Measurements from ENCODE around the gene TRPV4. TPM values are rescaled to one million over a fixed set of nuclear protein-coding genes. Genes with fewer than 3 reads are reported as not detected.

The TRPV4 gene
- total RNA-seq, 3 donors from 2014 or later (not counting 1 experiment from before 2014, with no cell fraction given): not detected

- Mint-ChIP-seq H3K36me3 (no peaks in the 10 kb centered on the region), H3K9me3 (no peaks in the 10 kb centered on the region), H3K4me3 (no peak overlapping the region), H3K27me3 (ENCODE audit: low read depth in 2 of 2) (peaks cover 0 to under 1% of the 10 kb centered on the region in 2 donors), H3K4me1 (peaks cover 7 to 10% of the 10 kb centered on the region in 2 donors), H3K27ac (no peak overlapping the region)
- H3K36me3 ChIP-seq (ENCODE audit: control insufficient read depth, insufficient read depth, low read length): no peaks in the 10 kb centered on the region
- H3K4me3 ChIP-seq (ENCODE audit: low read length): no peak overlapping the region
- no peaks in the 10 kb centered on the region for H3K27me3 ChIP-seq (ENCODE audit: control insufficient read depth, insufficient read depth, low read length)
- DNase-seq: no peak
- H3K4me1 ChIP-seq (ENCODE audit: control insufficient read depth, insufficient read depth, low read length): peaks cover 7% of the 10 kb centered on the region
- intact Hi-C loops (cut with micrococcal nuclease): no loop called here
- TF ChIP-seq CTCF (IDR thresholded peaks at IDR 0.05): no peak
- WGBS (ENCODE audit: insufficient coverage): 76% methylated on average over 7 of the region's 7 CpGs
- H3K9me3 ChIP-seq (ENCODE audit: control insufficient read depth, insufficient read depth, low read length): no peaks in the 10 kb centered on the region
- H3K27ac ChIP-seq (ENCODE audit: low read length): no peak overlapping the region
- ATAC-seq: no peak
These were observed 7.3 kb upstream of the TRPV4 start for GRCh38 chr12:109840305-109841074.

GRCh38 chr12:109839444-109839843, 6.2 kb upstream of the TRPV4 start:
- Mint-ChIP-seq H3K9me3 (no peaks in the 10 kb centered on the region), H3K36me3 (no peaks in the 10 kb centered on the region), H3K27ac (no peak overlapping the region), H3K4me1 (no peaks in the 10 kb centered on the region), H3K4me3 (no peak overlapping the region), H3K27me3 (ENCODE audit: low read depth in 2 of 2) (peaks cover 0 to 6% of the 10 kb centered on the region in 2 donors)
- 73% methylated on average over 6 of the region's 6 CpGs for WGBS (ENCODE audit: insufficient coverage)
- Histone ChIP-seq H3K36me3 (ENCODE audit: control insufficient read depth, insufficient read depth, low read length) (no peaks in the 10 kb centered on the region), H3K27me3 (ENCODE audit: control insufficient read depth, insufficient read depth, low read length) (peaks cover 3% of the 10 kb centered on the region), H3K4me1 (ENCODE audit: control insufficient read depth, insufficient read depth, low read length) (no peaks in the 10 kb centered on the region), H3K4me3 (ENCODE audit: low read length) (no peak overlapping the region), H3K27ac (ENCODE audit: low read length) (no peak overlapping the region), H3K9me3 (ENCODE audit: control insufficient read depth, insufficient read depth, low read length) (no peaks in the 10 kb centered on the region)
- DNase-seq (no peak), ATAC-seq (no peak)
- no peak for TF ChIP-seq CTCF (IDR thresholded peaks at IDR 0.05)
- intact Hi-C loops (cut with micrococcal nuclease): no loop called here

GRCh38 chr12:109836916-109837315, 3.7 kb upstream of the TRPV4 start:
- Mint-ChIP-seq H3K4me1 (peaks cover 4 to 5% of the 10 kb centered on the region in 2 donors), H3K27ac (no peak overlapping the region), H3K36me3 (no peaks in the 10 kb centered on the region), H3K9me3 (no peaks in the 10 kb centered on the region), H3K27me3 (ENCODE audit: low read depth in 2 of 2) (peaks cover 9 to 17% of the 10 kb centered on the region in 2 donors), H3K4me3 (no peak overlapping the region)
- no peak for TF ChIP-seq CTCF (IDR thresholded peaks at IDR 0.05)
- intact Hi-C loops (cut with micrococcal nuclease): no loop called here
- ATAC-seq (no peak), DNase-seq (no peak)
- H3K4me1 ChIP-seq (ENCODE audit: control insufficient read depth, insufficient read depth, low read length): no peaks in the 10 kb centered on the region
- no peaks in the 10 kb centered on the region for H3K36me3 ChIP-seq (ENCODE audit: control insufficient read depth, insufficient read depth, low read length)
- 73% methylated on average over 3 of the region's 3 CpGs for WGBS (ENCODE audit: insufficient coverage)
- no peak overlapping the region for H3K4me3 ChIP-seq (ENCODE audit: low read length)
- H3K27me3 ChIP-seq (ENCODE audit: control insufficient read depth, insufficient read depth, low read length): peaks cover 11% of the 10 kb centered on the region
- no peak overlapping the region for H3K27ac ChIP-seq (ENCODE audit: low read length)
- no peaks in the 10 kb centered on the region for H3K9me3 ChIP-seq (ENCODE audit: control insufficient read depth, insufficient read depth, low read length)

GRCh38 chr12:109835827-109836226, 2.6 kb upstream of the TRPV4 start:
- Mint-ChIP-seq H3K27ac (no peak overlapping the region), H3K4me3 (no peak overlapping the region), H3K9me3 (no peaks in the 10 kb centered on the region), H3K27me3 (ENCODE audit: low read depth in 2 of 2) (peaks cover 20 to 25% of the 10 kb centered on the region in 2 donors), H3K36me3 (no peaks in the 10 kb centered on the region), H3K4me1 (peaks cover 4 to 5% of the 10 kb centered on the region in 2 donors)
- H3K4me3 ChIP-seq (ENCODE audit: low read length): no peak overlapping the region
- no peak for TF ChIP-seq CTCF (IDR thresholded peaks at IDR 0.05)
- no peak for DNase-seq
- H3K27me3 ChIP-seq (ENCODE audit: control insufficient read depth, insufficient read depth, low read length): peaks cover 11% of the 10 kb centered on the region
- no peak overlapping the region for H3K27ac ChIP-seq (ENCODE audit: low read length)
- H3K4me1 ChIP-seq (ENCODE audit: control insufficient read depth, insufficient read depth, low read length): no peaks in the 10 kb centered on the region
- H3K9me3 ChIP-seq (ENCODE audit: control insufficient read depth, insufficient read depth, low read length): no peaks in the 10 kb centered on the region
- intact Hi-C loops (cut with micrococcal nuclease): no loop called here
- 89% methylated on average over 2 of the region's 4 CpGs for WGBS (ENCODE audit: insufficient coverage)
- no peaks in the 10 kb centered on the region for H3K36me3 ChIP-seq (ENCODE audit: control insufficient read depth, insufficient read depth, low read length)
- no peak for ATAC-seq
